Loucy (cell line): ENCODE measurements around the gene APOL2.
"Not testable (repeated sequence)": the region's sequence is repeated elsewhere in the genome, so short reads cannot be mapped to it uniquely, and the experiment has no call there.

ENCODE experiments used
- CTCF ChIP-seq: fragments of 200-600 bp; sonication (generic); conservative IDR thresholded peaks from 2 replicates; pipeline ENCODE4 v1.5.1; 2014; ENCODE audit warnings: mild to moderate bottlenecking, antibody characterized with exemption, low read length
- EZH2phosphoT487 ChIP-seq: fragments of 200-600 bp; IDR thresholded peaks from 2 replicates; pipeline ENCODE4 v1.6.1; 2018; ENCODE audit warnings: antibody characterized with exemption, mild to moderate bottlenecking, moderate library complexity, borderline replicate concordance

DNA sequence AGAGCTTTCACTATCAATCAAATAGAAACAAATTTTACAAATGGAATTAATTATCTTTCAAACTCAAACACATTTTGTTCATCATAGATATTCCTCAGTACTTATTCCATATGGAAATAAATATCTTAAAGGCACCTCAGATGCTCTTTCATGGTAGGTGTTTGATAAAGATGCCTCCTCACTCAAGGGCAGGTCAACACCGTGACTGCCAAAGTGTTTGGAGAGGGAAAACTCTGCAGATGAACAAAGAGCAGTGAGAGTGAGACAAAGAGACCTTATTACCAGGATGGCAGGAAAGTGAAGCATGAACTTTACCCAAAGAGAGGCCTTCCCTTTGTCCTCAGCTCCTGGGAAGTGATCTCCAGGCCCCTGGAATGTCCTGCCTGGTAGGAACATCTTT, 11.0 kb downstream of the APOL2 start:
- not testable (repeated sequence) for TF ChIP-seq CTCF, EZH2phosphoT487
